HG03442 (cell line): ENCODE results near the gene ARAF.
"Not testable (repeated sequence)": the region's sequence is repeated elsewhere in the genome, so short reads cannot be mapped to it uniquely, and the experiment has no call there.

Experiments used
- ATAC-seq: cut with Tn5 transposase; IDR thresholded peaks from one replicate; pipeline ENCODE4 v1.9.1; 2021; ENCODE audit warnings: mild to moderate bottlenecking, moderate library complexity; ENCODE audit not compliant: unreplicated experiment

Gene ARAF

GRCh38 chrX:47584714-47585113 lies 23.7 kb downstream of the ARAF start:
- no peak for ATAC-seq

- no peak for ATAC-seq
Measured at GRCh38 chrX:47585273-47585672, 24.3 kb downstream of the ARAF start.

GRCh38 chrX:47586043-47586787 lies 25.2 kb downstream of the ARAF start:
- no peak for ATAC-seq

GRCh38 chrX:47587091-47587891 lies 26.3 kb downstream of the ARAF start:
- no peak for ATAC-seq

- ATAC-seq: no peak
Measured at GRCh38 chrX:47587906-47588735, 27.1 kb downstream of the ARAF start.

GRCh38 chrX:47590984-47591383 lies 30.0 kb downstream of the ARAF start:
- ATAC-seq: no peak

- no peak for ATAC-seq
Measured at GRCh38 chrX:47593522-47593921, 32.5 kb downstream of the ARAF start.

- no peak for ATAC-seq
Measured at GRCh38 chrX:47595716-47596251, 34.8 kb downstream of the ARAF start.

GRCh38 chrX:47596256-47596655 lies 35.3 kb downstream of the ARAF start:
- ATAC-seq: no peak

- no peak for ATAC-seq
Measured at GRCh38 chrX:47597222-47597621, 36.2 kb downstream of the ARAF start.

GRCh38 chrX:47603125-47603524 lies 42.1 kb downstream of the ARAF start:
- not testable (repeated sequence) for ATAC-seq

- no peak for ATAC-seq
Measured at GRCh38 chrX:47605024-47605423, 44.0 kb downstream of the ARAF start.

GRCh38 chrX:47607091-47607490 lies 46.1 kb downstream of the ARAF start:
- ATAC-seq: no peak

- no peak for ATAC-seq
Measured at GRCh38 chrX:47608130-47608810, 47.3 kb downstream of the ARAF start.

- ATAC-seq: no peak
Measured at GRCh38 chrX:47610511-47610910, 49.5 kb downstream of the ARAF start.

- ATAC-seq: no peak
Measured at GRCh38 chrX:47611489-47611888, 50.5 kb downstream of the ARAF start.

- no peak for ATAC-seq
Measured at GRCh38 chrX:47611926-47612325, 50.9 kb downstream of the ARAF start.

- no peak for ATAC-seq
Measured at GRCh38 chrX:47612418-47612817, 51.4 kb downstream of the ARAF start.

GRCh38 chrX:47613082-47613481 lies 52.1 kb downstream of the ARAF start:
- no peak for ATAC-seq

GRCh38 chrX:47614618-47615017 lies 53.6 kb downstream of the ARAF start:
- ATAC-seq: no peak
